NCI-H146 treated with DMSO at 0.1 percent for 48 hours (cell line): ENCODE data around the gene HIRA.
"Not testable (repeated sequence)": the region's sequence is repeated elsewhere in the genome, so short reads cannot be mapped to it uniquely, and the experiment has no call there.

Experiments used
- DNase-seq: peaks from one replicate; lab custom pipeline; 2025; ENCODE audit not compliant: unreplicated experiment; lab: John Stamatoyannopoulos, UW

HIRA gene

GRCh38 chr22:19336133-19337075 is 95.1 kb downstream of the HIRA start:
- DNase-seq, result no peak

GRCh38 chr22:19331975-19332374 is 99.6 kb downstream of the HIRA start:
- DNase-seq, result no peak

- DNase-seq, result no peak
Observed at GRCh38 chr22:19331474-19331873, 100.1 kb downstream of the HIRA start.

- DNase-seq, result no peak
Observed at GRCh38 chr22:19330865-19331418, 100.6 kb downstream of the HIRA start.

- not testable (repeated sequence) for DNase-seq
Observed at GRCh38 chr22:19330205-19330604, 101.3 kb downstream of the HIRA start.

- no peak for DNase-seq
Observed at GRCh38 chr22:19329454-19329853, 102.1 kb downstream of the HIRA start.

- no peak for DNase-seq
Observed at GRCh38 chr22:19325296-19325948, 106.1 kb downstream of the HIRA start.

GRCh38 chr22:19323420-19323819 is 108.1 kb downstream of the HIRA start:
- DNase-seq, result not testable (repeated sequence)

- no peak for DNase-seq
Observed at GRCh38 chr22:19321757-19322156, 109.8 kb downstream of the HIRA start.

- DNase-seq, result not testable (repeated sequence)
Observed at GRCh38 chr22:19320136-19320535, 111.4 kb downstream of the HIRA start.

GRCh38 chr22:19319281-19319680 is 112.3 kb downstream of the HIRA start:
- no peak for DNase-seq

- no peak for DNase-seq
Observed at GRCh38 chr22:19317865-19318264, 113.7 kb downstream of the HIRA start.

GRCh38 chr22:19307872-19308271 is 123.7 kb downstream of the HIRA start:
- DNase-seq, result no peak

- not testable (repeated sequence) for DNase-seq
Observed at GRCh38 chr22:19306535-19306934, 125.0 kb downstream of the HIRA start.

- DNase-seq, result no peak
Observed at GRCh38 chr22:19304547-19304946, 127.0 kb downstream of the HIRA start.

- no peak for DNase-seq
Observed at GRCh38 chr22:19303785-19304184, 127.7 kb downstream of the HIRA start.

GRCh38 chr22:19295733-19296132 is 135.8 kb downstream of the HIRA start:
- no peak for DNase-seq

- DNase-seq, result peak; percentile 63
Observed at GRCh38 chr22:19292458-19293230, 138.9 kb downstream of the HIRA start.

- peak; percentile 42 for DNase-seq
Observed at GRCh38 chr22:19291580-19292457, 139.7 kb downstream of the HIRA start, which contains the start of gene CLTCL1. Gene CLTCL1 (minus strand): TSS chr22:19291719. CDS start chr22:19291641, 78 bp downstream.

- no peak for DNase-seq
Observed at GRCh38 chr22:19291218-19291579, 140.3 kb downstream of the HIRA start.
